Loucy (cell line): ENCODE data around the gene LRRC63.
A peak's percentile ranks its signal among the peaks of the same experiment; 100 is the strongest.

Experiments used
- H2AFZ ChIP-seq: fragments of 200-600 bp; sonication (generic); 2 replicates; pipeline ENCODE4 v1.6.0; 2016; ENCODE audit warnings: antibody characterized with exemption, mild to moderate bottlenecking, low read length, moderate library complexity
- H3F3A ChIP-seq: fragments of 200-600 bp; 2 replicates; pipeline ENCODE4 v1.6.0; 2016; ENCODE audit warnings: antibody characterized with exemption, low read depth, mild to moderate bottlenecking
- H3K27me3 ChIP-seq: fragments of 200-600 bp; sonication (generic); 2 replicates; pipeline ENCODE4 v1.6.1; 2014; ENCODE audit warnings: low read length, mild to moderate bottlenecking; ENCODE audit not compliant: insufficient read depth, poor library complexity, severe bottlenecking
- H3K36me3 ChIP-seq: fragments of 200-600 bp; sonication (generic); 2 replicates; pipeline ENCODE4 v1.6.1; 2016; ENCODE audit warnings: low read length; ENCODE audit not compliant: insufficient read depth
- H3K4me1 ChIP-seq: fragments of 200-600 bp; sonication (generic); 2 replicates; pipeline ENCODE4 v1.5.1; 2014; ENCODE audit warnings: low read length, mild to moderate bottlenecking; ENCODE audit not compliant: insufficient read depth, poor library complexity, severe bottlenecking
- H3K4me2 ChIP-seq: fragments of 200-600 bp; sonication (generic); 2 replicates; pipeline ENCODE4 v1.6.0; 2014; ENCODE audit warnings: antibody characterized with exemption, low read length, low read depth, mild to moderate bottlenecking; ENCODE audit not compliant: poor library complexity, severe bottlenecking
- H3K4me3 ChIP-seq: fragments of 200-600 bp; sonication (generic); 2 replicates; pipeline ENCODE4 v1.5.1; 2014; ENCODE audit warnings: low read length, mild to moderate bottlenecking, mixed read lengths; ENCODE audit not compliant: poor library complexity, severe bottlenecking
- H3K79me2 ChIP-seq: fragments of 200-600 bp; sonication (generic); 2 replicates; pipeline ENCODE4 v1.6.1; 2014; ENCODE audit warnings: low read length; ENCODE audit not compliant: insufficient read depth
- H3K9ac ChIP-seq: fragments of 200-600 bp; sonication (generic); 2 replicates; pipeline ENCODE4 v1.6.0; 2014; ENCODE audit warnings: mild to moderate bottlenecking, low read depth, low read length, moderate library complexity; ENCODE audit not compliant: poor library complexity, severe bottlenecking
- H3K9me2 ChIP-seq: fragments of 200-600 bp; sonication (generic); replicated peaks from 2 replicates; pipeline ENCODE4 v1.6.1; 2016; ENCODE audit warnings: low read depth, low read length, mixed read lengths
- H3K9me3 ChIP-seq: fragments of 200-600 bp; sonication (generic); 2 replicates; pipeline ENCODE4 v1.6.1; 2014; ENCODE audit warnings: mild to moderate bottlenecking, antibody characterized with exemption, low read length, low read depth; ENCODE audit not compliant: insufficient read depth
- H4K20me1 ChIP-seq: fragments of 200-600 bp; sonication (generic); 2 replicates; pipeline ENCODE4 v1.6.0; 2014; ENCODE audit warnings: antibody characterized with exemption, low read length, mild to moderate bottlenecking; ENCODE audit not compliant: insufficient read depth, poor library complexity, severe bottlenecking
- CTCF ChIP-seq: fragments of 200-600 bp; sonication (generic); conservative IDR thresholded peaks from 2 replicates; pipeline ENCODE4 v1.5.1; 2014; ENCODE audit warnings: mild to moderate bottlenecking, antibody characterized with exemption, low read length
- EZH2phosphoT487 ChIP-seq: fragments of 200-600 bp; IDR thresholded peaks from 2 replicates; pipeline ENCODE4 v1.6.1; 2018; ENCODE audit warnings: antibody characterized with exemption, mild to moderate bottlenecking, moderate library complexity, borderline replicate concordance

Gene LRRC63

GRCh38 chr13:46207828-46208227 lies 3.9 kb upstream of the LRRC63 start:
- peaks cover 10% of the 10 kb centered on the region for H3F3A ChIP-seq
- TF ChIP-seq CTCF (no peak), EZH2phosphoT487 (no peak)

GRCh38 chr13:46210362-46211083 lies 1.2 kb upstream of the LRRC63 start:
- H3K4me1 ChIP-seq = peaks cover 45% of the 10 kb centered on the region
- H3K79me2 ChIP-seq = peaks cover 8% of the 10 kb centered on the region; the same call in 1 of the 2 replicates
- H3K36me3 ChIP-seq = no peaks in the 10 kb centered on the region
- H3F3A ChIP-seq = peaks cover 6% of the 10 kb centered on the region; the same call in 1 of the 2 replicates
- no peaks in the 10 kb centered on the region for H3K27me3 ChIP-seq
- no peaks in the 10 kb centered on the region for H3K9me3 ChIP-seq
- H3K4me2 ChIP-seq = peak overlapping the region; percentile 82
- peak overlapping the region; percentile 72 for H3K9ac ChIP-seq
- H4K20me1 ChIP-seq = no peaks in the 10 kb centered on the region
- H3K9me2 ChIP-seq = no peaks in the 10 kb centered on the region
- H2AFZ ChIP-seq = peak overlapping the region; percentile 90; the same call in 1 of the 2 replicates
- no peak for TF ChIP-seq CTCF
- TF ChIP-seq EZH2phosphoT487 = no peak
- H3K4me3 ChIP-seq = peak overlapping the region; percentile 74

More at GRCh38 chr13:46207828-46208227, 3.9 kb upstream of the LRRC63 start:
- Histone ChIP-seq H3K4me1 (peaks cover 62% of the 10 kb centered on the region), H3K9me3 (no peaks in the 10 kb centered on the region), H4K20me1 (no peaks in the 10 kb centered on the region), H3K9ac (no peak overlapping the region), H3K9me2 (no peaks in the 10 kb centered on the region), H3K4me2 (no peak overlapping the region), H3K36me3 (no peaks in the 10 kb centered on the region), H3K79me2 (peaks cover 8% of the 10 kb centered on the region; the same call in 1 of the 2 replicates), H3K4me3 (no peak overlapping the region), H2AFZ (no peak overlapping the region; the same call in 1 of the 2 replicates), H3K27me3 (no peaks in the 10 kb centered on the region)

GRCh38 chr13:46211116-46211482 lies 629 bp upstream of the LRRC63 start:
- H3K9me3 ChIP-seq = no peaks in the 10 kb centered on the region
- peaks cover 39% of the 10 kb centered on the region for H3K4me1 ChIP-seq
- H2AFZ ChIP-seq = peak overlapping the region; percentile 90
- H3K9ac ChIP-seq = peak overlapping the region; percentile 72
- H3F3A ChIP-seq = 0 out of 2 replicates have a peak, but pooled peaks cover 2% of the 10 kb centered on the region
- peaks cover 8% of the 10 kb centered on the region; the same call in 1 of the 2 replicates for H3K79me2 ChIP-seq
- H3K27me3 ChIP-seq = no peaks in the 10 kb centered on the region
- no peak for TF ChIP-seq CTCF
- no peak for TF ChIP-seq EZH2phosphoT487
- peak overlapping the region; percentile 74 for H3K4me3 ChIP-seq
- H3K9me2 ChIP-seq = no peaks in the 10 kb centered on the region
- H3K4me2 ChIP-seq = peak overlapping the region; percentile 82
- no peaks in the 10 kb centered on the region for H3K36me3 ChIP-seq
- no peaks in the 10 kb centered on the region for H4K20me1 ChIP-seq
